Inferior parietal cortex (tissue), 1 donor: Measurements from ENCODE around the gene NMNAT2.

ENCODE experiments used
- DNase-seq: peaks from one replicate; pipeline ENCODE4 v3.0.0-alpha.2; 2016; ENCODE audit errors: extremely low spot score

NMNAT2 gene

DNA sequence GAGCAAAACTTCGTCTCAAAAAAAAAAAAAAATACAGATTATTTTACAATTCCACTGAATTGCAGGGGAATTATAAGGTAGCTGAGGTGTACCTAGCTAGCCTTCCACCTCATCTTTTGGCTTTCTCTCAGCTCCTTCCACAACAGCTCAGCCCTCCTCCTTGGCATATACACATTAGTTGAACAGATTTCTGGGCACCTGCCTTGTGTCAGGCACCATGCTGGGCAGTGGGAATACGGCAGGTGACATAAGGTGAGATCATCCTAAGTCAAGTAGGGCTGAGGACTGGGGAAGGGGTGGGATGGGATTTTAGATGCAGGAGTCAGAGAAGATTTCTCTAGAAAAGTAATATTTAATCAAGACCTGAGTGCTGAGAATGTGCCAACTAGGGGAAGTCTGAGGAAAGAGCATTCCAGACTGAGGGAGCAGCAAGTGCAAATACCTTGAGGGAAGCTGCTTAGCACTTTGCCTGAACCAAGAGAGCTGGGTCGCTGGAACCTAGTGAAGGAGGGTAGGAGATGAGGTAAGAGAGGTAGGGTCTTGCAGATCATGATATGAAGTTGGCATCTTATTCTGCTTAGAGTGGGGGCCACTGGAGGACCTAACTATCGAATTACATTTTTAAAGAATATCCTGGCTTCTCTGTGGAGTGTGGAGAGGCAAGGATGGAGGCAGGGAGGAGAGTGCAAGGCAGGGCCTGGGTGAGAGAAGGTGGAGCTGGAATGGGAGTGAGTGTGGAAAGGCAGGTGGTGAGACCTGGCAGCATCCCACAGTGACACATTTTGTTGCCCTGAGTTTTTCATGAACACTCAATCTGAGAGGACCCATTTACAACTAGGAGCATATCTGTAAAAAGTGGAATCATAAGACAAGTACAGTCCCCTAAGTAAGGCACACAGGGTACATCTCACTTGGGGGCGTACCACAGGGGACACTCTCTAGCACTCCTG, 203.9 kb downstream of the NMNAT2 start:
- DNase-seq: no peak

DNA sequence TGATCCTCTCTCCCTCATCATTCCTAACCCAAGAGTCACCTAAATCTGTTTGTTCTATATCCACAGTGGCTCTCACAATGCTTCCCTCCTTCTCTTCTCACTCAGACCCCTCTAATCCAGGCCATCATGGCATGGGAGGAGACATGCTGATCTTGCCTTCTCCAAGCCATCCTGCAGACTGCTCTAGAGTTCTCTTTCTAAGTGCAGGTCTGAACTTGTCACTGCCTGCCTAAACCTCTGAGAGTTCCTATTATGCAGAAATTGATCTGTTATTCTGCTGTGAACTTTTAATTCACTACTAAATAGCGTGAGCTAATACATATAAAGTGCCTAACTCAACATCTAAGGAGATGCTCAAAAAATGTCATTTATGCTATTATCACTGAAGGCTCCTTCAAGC, 205.3 kb downstream of the NMNAT2 start:
- DNase-seq: no peak

DNA sequence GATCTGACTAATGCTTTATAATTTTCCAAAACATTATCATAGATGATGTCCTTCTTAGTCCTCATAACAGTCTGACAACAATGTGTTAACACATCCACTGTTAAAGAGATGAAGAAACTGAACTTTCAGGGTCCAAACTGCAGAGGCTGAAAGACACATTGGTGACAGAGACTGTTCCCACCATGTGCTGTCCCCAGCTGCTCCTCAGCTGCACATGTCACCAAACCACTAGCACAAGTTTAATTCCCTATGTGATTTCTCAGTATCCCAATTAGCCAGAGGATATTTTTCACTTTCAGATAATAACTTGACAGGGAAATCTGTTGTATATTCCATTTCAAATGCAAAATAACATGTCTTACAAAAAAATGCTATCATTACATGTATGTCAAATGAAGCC, 207.5 kb downstream of the NMNAT2 start:
- DNase-seq: no peak

DNA sequence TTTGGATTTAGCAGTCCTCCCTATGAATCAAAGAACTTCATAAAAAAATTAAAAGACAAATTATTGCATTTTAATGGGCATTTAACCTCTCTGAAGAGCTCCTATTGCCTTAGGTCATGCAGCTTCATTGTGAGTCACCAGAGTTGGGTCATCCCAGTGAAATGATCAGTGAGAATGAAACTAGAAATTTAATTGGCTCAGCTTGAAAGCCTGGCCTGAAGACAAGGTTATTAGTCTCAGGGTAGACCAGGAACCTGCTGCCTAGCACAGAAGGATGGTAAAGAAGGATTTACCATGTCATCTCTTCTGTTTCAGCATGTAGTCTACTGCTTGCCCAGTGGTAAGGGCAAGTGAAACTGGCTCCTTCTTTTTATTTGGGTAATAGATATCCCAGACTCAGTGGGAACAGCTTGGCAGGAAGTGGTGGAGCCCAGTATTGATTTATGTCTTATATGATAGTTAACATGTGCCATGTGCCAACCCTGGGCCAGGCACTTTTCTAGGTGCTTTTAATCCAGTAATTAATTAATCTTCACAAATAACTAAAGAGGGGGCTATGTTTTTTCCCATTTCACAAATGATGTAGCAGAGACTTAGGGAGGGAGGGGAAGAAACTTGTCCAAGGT, 208.5 kb downstream of the NMNAT2 start:
- DNase-seq: no peak

DNA sequence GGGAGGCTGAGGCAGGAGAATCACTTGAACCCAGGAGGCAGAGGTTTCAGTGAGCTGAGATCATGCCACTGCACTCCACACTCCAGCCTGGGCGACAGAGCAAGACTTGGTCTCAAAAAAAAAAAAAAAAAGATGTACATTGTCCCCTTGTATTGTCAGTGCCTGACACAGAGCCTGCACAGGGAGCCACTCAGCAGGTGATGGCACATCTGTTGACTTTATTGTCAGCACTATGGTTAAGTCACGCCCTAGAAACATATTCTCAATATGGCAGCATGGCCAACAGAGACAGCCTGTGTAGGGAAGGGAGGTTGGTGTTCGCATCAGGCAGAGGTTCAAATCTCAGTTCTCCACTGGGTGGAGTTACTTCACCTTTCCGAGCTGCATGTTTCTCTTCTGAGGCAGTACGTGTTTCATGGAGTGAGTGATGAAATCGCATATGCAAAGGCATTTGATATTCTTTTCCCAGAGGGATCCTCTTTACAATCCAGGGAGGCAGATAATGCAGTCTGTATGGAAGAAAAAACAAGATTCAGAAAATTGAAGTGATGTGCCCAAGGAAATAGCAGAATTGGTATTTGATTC, 211.6 kb downstream of the NMNAT2 start:
- no peak for DNase-seq

DNA sequence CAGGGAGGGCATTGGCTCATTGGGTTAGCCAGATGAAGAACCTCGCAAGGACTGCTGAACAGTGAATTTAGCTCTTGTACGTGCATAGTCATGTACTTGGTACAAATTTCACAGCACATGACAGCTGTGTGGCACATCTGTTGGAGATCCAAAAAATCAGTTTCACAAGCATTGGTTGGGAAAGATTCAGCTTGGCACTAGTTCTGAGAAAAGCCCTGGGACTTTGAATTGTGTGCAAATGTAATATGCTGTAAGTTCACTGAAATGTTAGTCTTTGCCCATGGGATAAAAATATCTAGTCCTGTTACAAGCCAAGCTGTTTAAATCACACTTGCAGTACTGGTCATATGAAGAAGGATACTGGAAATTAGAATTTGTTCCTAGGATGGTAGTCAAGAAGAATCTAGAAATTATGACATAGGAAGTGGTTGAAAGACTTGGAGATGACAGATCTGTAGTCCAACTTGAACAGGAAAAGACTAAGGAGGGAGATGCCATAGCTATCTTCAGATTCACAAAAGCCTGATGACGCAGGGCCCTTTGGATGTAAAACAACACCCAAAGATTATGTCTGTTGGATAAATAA, 212.9 kb downstream of the NMNAT2 start:
- DNase-seq: no peak

DNA sequence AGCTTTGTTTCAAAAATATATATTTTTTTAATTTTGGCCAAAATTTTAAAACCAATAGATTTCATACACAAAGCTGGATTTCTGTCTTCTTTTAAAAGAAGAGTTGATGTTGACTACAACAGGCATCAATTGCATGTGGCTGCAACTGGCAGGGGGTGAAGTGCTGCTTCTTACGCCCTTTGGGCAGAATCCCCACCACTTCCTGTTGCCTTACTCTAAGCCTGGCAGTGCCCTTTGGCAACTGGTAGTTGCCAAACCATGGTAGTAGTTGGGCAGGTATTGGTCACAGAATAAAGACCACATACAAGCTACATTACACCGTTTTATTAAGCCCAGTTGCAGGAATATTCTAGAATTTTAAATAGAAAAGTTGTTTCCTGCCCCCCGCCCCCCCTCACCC, 215.1 kb downstream of the NMNAT2 start:
- DNase-seq: no peak

DNA sequence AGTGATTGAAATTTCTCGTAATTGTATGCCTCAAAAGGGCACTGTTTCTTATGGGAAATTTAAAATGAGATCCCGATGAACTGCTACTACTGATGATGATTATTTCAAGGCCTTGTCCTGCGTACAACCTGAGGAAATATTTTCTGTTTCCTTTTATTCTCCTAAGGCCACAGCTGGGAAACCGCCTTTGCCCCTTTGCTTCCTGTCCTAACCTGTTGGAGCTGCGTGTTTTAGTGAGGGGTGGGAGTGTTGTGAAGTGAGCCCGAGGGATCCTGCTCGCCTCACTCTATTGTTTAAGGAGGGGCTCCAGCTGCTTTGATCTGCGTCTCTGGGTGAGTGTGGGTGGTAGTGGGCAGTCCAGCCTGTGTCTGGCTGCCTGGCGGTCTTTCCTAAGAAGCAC, 217.7 kb downstream of the NMNAT2 start:
- DNase-seq: no peak

DNA sequence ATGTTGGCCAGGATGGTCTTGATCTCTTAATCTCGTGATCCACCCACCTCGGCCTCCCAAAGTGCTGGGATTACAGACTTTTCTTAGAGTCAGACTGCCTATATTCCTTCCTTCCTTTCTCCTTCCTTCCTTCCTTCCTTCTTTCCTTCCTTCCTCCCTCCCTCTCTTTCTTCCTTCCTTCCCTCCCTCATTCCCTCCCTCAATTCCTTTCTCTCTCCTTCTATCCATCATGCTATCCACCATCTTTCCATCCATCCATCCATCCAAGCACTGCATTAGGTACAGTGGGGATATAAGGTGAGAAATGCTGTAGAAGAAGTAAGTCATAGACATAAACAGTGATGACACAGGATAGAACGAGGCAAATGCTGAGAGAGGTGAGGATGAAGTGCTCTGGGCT, 218.9 kb downstream of the NMNAT2 start:
- DNase-seq: no peak

DNA sequence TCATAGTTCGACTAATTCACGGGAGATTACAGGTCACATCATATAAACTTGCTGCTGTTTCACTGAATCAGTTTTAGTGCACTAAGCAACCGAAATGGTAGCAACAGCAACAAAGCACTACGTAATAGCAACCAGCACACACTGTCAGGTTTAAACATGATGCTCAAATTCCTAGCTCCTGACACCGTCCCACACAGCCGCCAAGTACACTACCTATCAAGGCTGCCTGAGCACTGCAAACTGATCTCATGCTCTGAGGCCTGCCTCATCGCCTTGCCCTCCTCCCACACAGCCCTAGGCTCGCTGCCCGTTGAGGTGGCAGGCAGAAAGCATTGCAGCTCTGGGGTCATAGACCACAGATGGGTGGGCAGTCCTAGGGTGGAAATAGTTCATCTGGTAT, 219.7 kb downstream of the NMNAT2 start:
- no peak for DNase-seq
